ENCODE data around the gene SIGLEC5.
A peak's percentile ranks its signal among the peaks of the same experiment; 100 is the strongest.

Gene SIGLEC5

GRCh38 chr19:51590441-51590840, 39.8 kb downstream of the SIGLEC5 start:
- FAIRE-seq (no peak), DNase-seq (ENCODE audit: low spot score) (no peak)

- FAIRE-seq (no peak), DNase-seq (ENCODE audit: low spot score) (no peak)
Observed at GRCh38 chr19:51589511-51589910, 40.7 kb downstream of the SIGLEC5 start.

GRCh38 chr19:51587264-51588191, 42.7 kb downstream of the SIGLEC5 start:
- DNase-seq (ENCODE audit: low spot score) (no peak), FAIRE-seq (no peak)

- FAIRE-seq (no peak), DNase-seq (ENCODE audit: low spot score) (no peak)
Observed at GRCh38 chr19:51586799-51587198, 43.4 kb downstream of the SIGLEC5 start.

GRCh38 chr19:51586103-51586728, 44.0 kb downstream of the SIGLEC5 start:
- FAIRE-seq (no peak), DNase-seq (ENCODE audit: low spot score) (no peak)

- no peak for DNase-seq (ENCODE audit: low spot score)
- no peak for FAIRE-seq
Observed at GRCh38 chr19:51576850-51577249, 53.4 kb downstream of the SIGLEC5 start.

- DNase-seq (ENCODE audit: low spot score) (peak; percentile 49), FAIRE-seq (no peak)
Observed at GRCh38 chr19:51573331-51573730, 56.9 kb downstream of the SIGLEC5 start.

- DNase-seq (ENCODE audit: low spot score) (peak; percentile 86), FAIRE-seq (peak; percentile 82)
Observed at GRCh38 chr19:51572908-51573307, 57.3 kb downstream of the SIGLEC5 start.

GRCh38 chr19:51572410-51572809, 57.8 kb downstream of the SIGLEC5 start:
- peak; percentile 11 for DNase-seq (ENCODE audit: low spot score)
- FAIRE-seq: no peak

- no peak for FAIRE-seq
- DNase-seq (ENCODE audit: low spot score): no peak
Observed at GRCh38 chr19:51571599-51571998, 58.6 kb downstream of the SIGLEC5 start.

- peak; percentile 85 for DNase-seq (ENCODE audit: low spot score)
Observed at GRCh38 chr19:51570962-51571575, 59.1 kb downstream of the SIGLEC5 start, which contains the start of gene ZNF175. TSS of gene ZNF175 (plus strand) at chr19:51571283. CDS start at chr19:51573330, 2,047 bp downstream.

GRCh38 chr19:51568456-51568855, 61.7 kb downstream of the SIGLEC5 start:
- no peak for FAIRE-seq
- no peak for DNase-seq (ENCODE audit: low spot score)

More at GRCh38 chr19:51570962-51571575, 59.1 kb downstream of the SIGLEC5 start, which contains the start of gene ZNF175:
- FAIRE-seq: peak; percentile 90

GRCh38 chr19:51567583-51567982, 62.6 kb downstream of the SIGLEC5 start:
- DNase-seq (ENCODE audit: low spot score) (no peak), FAIRE-seq (no peak)

GRCh38 chr19:51566489-51567100, 63.6 kb downstream of the SIGLEC5 start:
- DNase-seq (ENCODE audit: low spot score) (no peak), FAIRE-seq (no peak)

GRCh38 chr19:51565583-51565982, 64.6 kb downstream of the SIGLEC5 start:
- FAIRE-seq: no peak
- DNase-seq (ENCODE audit: low spot score): no peak

GRCh38 chr19:51564791-51565190, 65.4 kb downstream of the SIGLEC5 start:
- DNase-seq (ENCODE audit: low spot score): no peak
- FAIRE-seq: no peak
